Astrocyte of the cerebellum (primary cell): ENCODE results near the gene C5AR2.

Source experiments
- DNase-seq: peaks from one replicate; pipeline ENCODE4 v3.0.0-alpha.2; 2011; ENCODE audit warnings: low read depth
- H3K4me3 ChIP-seq: 2 replicates; pipeline ENCODE4 v1.5.1; 2011; ENCODE audit warnings: mild to moderate bottlenecking, low read depth, low read length, moderate library complexity
- in situ Hi-C: cut with HindIII; loops from 2 replicates; pipeline ENCODE4 v1.10.0; 2017; ENCODE audit warnings: low sequenced_read_pairs
- TF ChIP-seq, protein P1 (sequence below): IDR thresholded peaks from 2 replicates; pipeline ENCODE4 v1.5.1; 2012; ENCODE audit warnings: low read length, low read depth, moderate library complexity, mild to moderate bottlenecking; ENCODE audit errors: missing control alignments

C5AR2 gene

DNA sequence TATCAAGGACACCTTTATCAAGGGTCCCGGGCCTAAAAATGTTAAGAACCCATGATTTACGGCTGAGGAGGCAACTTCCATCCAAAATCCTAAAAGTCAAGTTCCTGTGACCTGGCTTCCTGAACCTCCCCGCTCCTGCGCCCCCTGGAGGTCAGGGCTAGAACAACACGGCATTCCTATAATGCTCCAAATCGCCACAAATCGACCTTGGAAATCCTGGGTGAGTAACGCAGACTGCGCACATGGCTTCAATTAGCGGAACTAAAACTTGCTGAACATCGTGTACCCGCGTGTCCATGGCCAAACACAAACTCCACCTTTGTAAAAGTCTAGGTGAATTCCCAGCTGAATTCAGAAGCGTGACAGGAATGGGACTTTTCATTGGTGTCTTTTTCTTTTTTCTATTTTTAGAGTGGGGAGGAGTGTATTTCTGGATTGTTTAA, 26.6 kb upstream of the C5AR2 start:
- TF ChIP-seq, protein P1, sequence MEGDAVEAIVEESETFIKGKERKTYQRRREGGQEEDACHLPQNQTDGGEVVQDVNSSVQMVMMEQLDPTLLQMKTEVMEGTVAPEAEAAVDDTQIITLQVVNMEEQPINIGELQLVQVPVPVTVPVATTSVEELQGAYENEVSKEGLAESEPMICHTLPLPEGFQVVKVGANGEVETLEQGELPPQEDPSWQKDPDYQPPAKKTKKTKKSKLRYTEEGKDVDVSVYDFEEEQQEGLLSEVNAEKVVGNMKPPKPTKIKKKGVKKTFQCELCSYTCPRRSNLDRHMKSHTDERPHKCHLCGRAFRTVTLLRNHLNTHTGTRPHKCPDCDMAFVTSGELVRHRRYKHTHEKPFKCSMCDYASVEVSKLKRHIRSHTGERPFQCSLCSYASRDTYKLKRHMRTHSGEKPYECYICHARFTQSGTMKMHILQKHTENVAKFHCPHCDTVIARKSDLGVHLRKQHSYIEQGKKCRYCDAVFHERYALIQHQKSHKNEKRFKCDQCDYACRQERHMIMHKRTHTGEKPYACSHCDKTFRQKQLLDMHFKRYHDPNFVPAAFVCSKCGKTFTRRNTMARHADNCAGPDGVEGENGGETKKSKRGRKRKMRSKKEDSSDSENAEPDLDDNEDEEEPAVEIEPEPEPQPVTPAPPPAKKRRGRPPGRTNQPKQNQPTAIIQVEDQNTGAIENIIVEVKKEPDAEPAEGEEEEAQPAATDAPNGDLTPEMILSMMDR, result peak; percentile 99
- in situ Hi-C loops, result no loop called here
- peak; percentile 71 for DNase-seq
- H3K4me3 ChIP-seq, result no peak overlapping the region

DNA sequence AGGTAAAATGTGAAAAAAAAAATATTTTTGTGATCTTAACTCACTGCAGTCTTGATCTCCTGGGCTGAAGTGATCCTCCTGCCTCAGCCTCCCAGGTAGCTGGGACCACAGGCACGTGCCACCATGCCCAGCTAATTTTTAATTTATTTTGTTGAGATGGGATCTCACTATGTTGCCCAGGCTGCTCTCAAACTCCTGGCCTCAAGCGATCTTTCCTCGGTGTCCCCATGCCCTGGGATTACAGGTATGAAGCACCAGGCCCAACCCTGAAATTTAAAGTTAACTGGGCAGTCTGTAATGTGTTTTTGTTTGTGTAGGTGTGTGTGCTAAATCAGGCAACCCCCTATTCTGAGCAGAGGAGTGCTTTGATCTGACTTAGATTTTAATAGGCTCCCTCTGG, 25.7 kb upstream of the C5AR2 start:
- DNase-seq, result no peak
- H3K4me3 ChIP-seq, result no peak overlapping the region
- TF ChIP-seq, protein P1, result no peak
- in situ Hi-C loops, result no loop called here

DNA sequence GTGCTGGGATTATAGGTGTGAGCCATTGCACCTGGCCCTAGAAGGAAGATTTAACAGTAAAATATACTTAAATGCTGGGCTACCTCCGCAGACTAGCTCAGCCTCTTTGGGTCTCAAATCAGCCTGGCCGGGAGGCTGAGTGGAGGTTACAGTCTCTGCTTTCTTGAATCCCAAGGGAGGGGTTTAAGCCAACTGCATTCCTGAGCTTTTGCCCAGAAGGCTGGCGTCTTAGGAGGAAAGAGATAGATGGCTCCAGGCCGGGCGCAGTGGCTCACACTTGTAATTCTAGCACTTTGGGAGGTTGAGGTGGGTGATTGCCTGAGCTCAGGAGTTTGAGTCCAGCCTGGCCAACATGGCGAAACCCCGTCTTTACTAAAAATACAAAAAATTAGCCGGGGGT, 22.9 kb upstream of the C5AR2 start:
- in situ Hi-C loops, result no loop called here
- no peak overlapping the region for H3K4me3 ChIP-seq

DNA sequence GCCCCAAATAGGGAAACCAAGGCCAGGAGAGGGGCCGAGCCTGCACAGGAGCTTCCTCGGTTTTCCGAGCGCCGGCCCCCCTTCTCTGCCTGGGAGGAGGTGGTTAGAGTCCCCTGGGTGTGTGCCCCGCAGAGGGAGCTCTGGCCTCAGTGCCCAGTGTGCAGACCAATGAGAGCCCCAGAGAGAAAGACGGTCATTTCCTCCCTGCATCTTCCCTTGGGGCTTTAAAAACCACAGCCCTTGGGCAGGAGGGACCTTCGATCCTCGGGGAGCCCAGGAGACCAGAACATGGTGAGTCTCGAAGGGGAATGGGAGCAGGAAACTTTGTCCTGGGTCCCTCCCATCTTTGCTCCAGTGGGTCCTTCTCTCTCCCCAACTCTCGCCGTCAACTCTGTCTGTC, 22.4 kb upstream of the C5AR2 start, which contains the start of gene C5AR1:
Gene C5AR1 (plus strand): TSS at position 254 of the 400 bp plus-strand sequence. CDS start 35 bp downstream, at position 289.
- H3K4me3 ChIP-seq, result no peak within 1 kb of the TSS
- in situ Hi-C loops, result no loop called here

More for the DNA sequence above, 22.9 kb upstream of the C5AR2 start:
- TF ChIP-seq, protein P1, result no peak
- DNase-seq, result no peak

DNA sequence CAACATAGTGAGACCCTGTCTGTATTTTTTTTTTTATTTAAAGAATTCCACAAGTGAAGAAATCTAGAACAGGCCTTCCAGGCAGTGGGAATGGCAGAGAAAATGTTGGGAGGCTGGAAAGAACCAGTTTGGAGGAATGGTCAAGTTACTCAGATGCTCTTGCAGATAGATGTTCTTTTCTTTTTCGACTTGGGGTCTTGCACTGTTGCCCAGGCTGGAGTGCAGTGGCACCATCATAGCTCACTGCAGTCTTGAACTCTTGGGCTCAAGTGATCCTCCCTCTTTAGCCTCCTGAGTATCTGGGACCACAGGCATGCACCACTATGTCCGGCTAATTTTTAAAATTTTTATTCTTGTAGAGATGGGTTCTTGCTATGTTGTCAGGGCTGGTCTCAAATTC, 21.7 kb upstream of the C5AR2 start:
- H3K4me3 ChIP-seq, result no peak overlapping the region
- TF ChIP-seq, protein P1, result no peak
- DNase-seq, result no peak
- in situ Hi-C loops, result no loop called here

More for the DNA sequence above, 22.4 kb upstream of the C5AR2 start, which contains the start of gene C5AR1:
- DNase-seq, result no peak
- TF ChIP-seq, protein P1, result no peak

DNA sequence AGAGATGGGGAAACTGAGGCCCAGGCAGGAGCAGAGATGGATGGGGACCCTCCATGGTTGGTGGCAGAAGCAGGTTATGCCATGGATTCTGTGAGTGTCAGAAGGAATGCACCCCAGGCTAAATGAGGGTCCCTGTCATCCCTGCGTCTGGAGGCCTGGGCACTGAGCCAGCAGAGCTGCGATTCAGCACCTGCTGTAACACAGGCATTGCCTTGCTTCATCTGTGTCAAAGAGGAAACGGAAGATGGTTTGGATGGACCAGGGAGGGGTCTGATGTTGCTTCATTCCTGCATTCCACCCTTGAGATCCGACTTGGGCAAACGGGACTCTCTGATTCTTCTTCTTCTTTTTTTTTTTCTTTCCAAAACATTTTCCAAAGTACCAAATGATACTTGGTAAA, 21.2 kb upstream of the C5AR2 start:
- in situ Hi-C loops, result no loop called here
- TF ChIP-seq, protein P1, result no peak

DNA sequence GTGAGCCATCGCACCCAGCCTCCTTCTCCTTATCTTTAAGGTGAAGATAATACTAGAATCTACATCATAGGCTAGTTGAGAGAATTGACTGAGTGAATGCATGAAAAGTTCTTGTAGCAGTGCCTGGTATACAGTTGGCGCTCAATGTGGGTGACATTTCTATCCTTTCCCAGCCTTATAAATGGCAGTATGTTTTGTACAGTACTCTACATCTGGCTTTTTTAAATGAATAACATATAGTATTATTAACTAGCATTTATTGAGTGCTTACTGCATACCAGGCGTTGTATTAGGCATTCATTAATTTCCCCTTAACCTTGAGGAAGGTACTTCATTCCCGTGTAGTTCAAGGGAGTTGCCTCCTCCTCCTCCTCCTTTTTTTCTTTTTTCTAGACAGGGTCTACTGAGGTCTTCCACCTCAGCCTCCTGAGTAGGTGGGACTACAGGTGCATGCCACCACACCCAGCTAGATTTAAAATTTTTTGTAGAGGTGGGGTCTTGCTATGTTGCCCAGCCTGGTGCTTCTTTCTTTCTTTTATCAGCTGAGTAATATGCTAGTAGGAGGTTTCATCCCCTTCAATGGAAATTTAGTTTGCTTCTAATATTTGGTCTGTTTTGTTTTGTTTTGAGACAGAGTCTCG, 19.5 kb upstream of the C5AR2 start:
- in situ Hi-C loops, result no loop called here
- no peak overlapping the region for H3K4me3 ChIP-seq
- no peak for DNase-seq
- TF ChIP-seq, protein P1, result no peak

More for the DNA sequence above, 21.2 kb upstream of the C5AR2 start:
- no peak overlapping the region for H3K4me3 ChIP-seq
- no peak for DNase-seq
